ENCODE measurements around the gene ETS1.

ETS1 gene

DNA sequence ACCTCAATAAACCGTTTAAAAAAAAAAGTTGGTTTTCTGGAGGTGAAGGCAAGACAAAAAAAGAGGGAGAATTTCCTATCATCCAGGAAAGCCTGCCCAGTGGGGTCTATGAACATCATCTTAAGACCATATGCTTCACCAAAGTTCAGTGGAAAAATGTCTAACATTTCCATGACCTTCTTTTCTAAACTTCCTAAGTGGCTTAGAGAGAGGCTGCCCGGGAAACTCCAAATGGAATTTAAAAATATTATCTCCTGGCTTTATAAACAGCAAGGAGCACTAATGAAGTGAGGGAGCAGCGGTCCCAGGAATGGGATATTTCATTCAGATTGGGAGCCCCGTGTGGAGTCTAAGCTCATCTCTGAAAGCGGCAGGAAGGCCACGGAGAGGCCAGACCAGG, 46.9 kb downstream of the ETS1 start:
- DNase-seq (ENCODE audit: low spot score), result no peak

DNA sequence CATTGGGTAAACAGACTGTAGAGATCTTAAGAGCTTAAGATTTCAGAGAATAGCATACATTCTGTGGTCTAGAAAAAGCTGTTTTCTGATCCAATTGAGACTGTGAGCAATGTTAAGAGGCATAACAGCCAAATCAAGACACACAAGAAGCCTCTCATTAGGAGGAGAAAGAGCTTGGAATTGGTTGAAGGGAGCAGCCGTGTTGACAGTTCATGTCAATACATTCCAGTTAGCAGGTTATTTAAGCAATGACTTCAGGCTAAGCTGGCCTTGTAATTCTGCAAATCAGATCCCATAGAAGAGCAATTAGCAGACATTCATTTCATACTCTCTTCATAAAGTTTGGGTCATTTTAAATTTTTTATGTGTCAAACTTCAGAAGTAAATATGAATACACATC, 50.9 kb downstream of the ETS1 start:
- DNase-seq (ENCODE audit: low spot score), result no peak

DNA sequence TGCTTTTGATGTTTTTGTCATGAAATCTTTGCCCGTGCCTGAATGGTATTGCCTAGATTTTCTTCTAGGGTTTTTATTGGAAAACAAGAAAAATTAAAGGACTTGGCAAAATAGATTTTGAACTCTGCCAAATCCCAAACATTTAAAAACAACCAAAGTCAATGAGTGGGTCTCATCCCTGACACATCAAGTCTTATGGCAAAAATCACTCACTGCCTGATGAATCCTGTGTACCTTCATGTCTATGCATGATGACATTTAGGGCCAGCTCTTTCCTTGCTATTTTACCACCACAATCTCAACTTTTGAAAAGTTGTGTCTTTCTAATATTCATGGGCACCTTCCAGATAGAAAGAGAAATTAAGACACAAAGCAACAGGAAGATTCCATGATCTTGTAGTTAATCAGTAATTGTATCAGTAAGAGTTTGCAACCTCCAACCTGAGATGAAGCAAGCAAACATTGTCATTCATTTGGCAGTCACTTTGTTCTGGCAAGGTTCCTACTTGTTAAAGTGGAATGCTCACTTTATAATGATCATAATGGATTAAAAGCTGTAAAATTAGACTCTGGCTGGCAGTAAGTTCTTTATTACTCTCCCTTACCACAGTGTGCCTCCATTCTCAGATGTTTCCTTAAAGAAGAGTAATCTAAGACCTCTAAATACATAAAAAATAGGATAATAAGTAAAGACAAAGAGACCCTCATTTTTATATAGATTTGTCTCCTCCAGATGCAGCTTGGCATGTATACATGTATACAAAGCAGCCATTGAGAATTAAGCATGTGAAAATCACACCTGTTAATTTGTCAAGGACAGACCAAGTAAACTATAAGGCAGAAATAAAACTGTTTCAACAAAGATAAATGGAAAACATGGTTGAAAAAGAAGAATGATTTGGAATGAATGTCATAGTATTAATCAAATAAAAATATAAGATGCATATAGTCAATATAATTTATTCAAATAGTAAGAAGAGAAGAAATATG, 51.6 kb downstream of the ETS1 start:
- no peak for DNase-seq (ENCODE audit: low spot score)

DNA sequence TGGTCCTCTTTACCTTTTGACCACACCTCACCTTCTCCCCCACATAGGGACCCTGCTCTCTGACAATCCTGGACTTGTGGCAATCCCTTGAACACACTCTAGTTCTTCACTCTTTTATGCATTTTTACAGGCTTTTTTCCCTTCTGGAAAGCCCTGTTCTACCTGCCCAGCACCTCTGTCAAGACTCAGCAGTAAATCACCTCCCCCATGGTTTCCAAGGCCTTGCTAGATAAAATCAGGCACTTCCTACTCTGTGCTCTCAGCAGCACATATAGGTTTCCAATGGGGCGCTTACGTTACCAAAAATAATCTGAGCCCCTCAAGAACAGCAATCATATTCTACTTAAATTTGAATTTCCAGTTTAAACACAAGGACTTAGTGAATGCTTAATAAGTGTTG, 53.9 kb downstream of the ETS1 start:
- DNase-seq (ENCODE audit: low spot score), result no peak

DNA sequence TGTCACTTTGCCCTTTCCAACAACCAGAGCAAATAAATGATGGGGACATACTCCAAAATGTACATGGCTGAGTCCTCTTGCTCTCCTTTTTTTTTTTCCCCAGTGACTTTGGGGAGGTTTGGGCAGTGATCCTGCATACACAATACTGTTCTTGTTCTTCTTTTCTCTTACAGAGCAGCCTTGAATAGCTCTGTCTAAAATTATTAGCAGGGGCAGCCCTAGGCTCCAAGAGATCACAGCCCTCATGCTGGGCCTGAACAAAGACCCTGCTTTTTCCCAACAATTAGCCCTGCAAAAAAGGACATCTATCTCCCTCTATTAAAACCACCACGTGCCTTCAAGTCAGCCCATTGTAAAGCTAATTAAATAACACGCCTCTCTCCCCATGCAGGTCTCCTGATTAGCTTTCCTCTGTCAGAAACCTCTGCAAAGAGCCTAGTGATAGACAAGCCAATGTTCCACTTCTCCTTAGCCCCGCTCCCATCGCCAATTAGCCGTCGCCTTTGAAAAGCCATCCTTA, 54.7 kb downstream of the ETS1 start:
- no peak for DNase-seq (ENCODE audit: low spot score)

DNA sequence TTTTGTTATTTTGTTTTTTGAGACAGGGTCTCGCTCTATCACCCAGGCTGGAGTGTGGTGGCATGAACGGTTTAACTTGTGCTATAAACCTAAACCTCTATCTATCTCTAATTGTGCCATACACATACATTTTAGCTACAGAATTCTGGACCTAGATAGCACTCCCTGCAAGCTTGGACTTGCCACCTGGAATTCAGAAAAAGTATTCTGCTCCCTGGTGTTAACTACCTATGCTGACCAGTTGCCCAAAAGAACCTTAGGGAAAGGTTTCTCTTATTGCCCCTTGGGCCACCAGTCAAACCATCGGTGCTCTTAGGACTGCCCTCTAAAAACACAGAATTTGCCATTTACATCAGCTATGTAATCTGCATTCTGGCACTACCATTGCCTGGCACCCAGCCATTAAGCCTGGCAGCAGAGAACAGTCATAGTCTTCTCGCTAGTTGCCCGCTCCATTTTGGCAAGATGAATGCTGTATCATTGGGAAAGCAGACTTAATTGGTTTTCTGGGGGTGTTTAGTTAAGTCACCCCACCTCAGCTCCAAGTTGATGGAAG, 55.3 kb downstream of the ETS1 start:
- DNase-seq (ENCODE audit: low spot score), result no peak

DNA sequence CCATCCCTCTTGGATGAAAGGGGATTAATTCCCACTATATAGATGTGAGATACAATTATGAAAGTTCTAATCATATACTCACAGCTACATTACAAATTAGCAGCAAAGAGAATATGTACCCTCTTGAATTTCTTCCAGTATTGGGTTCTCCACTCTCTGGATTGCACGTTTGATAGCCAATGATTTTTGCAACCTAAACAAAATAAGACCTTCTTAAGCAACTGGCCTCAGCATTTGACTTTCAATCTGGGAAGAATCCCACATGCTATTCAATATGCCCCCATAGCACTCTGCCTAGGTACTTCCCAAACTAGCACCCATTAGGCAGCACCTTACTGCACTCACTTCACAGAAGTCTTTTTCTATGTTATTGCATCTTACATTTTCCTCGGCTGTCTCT, 55.8 kb downstream of the ETS1 start:
- DNase-seq (ENCODE audit: low spot score), result no peak

DNA sequence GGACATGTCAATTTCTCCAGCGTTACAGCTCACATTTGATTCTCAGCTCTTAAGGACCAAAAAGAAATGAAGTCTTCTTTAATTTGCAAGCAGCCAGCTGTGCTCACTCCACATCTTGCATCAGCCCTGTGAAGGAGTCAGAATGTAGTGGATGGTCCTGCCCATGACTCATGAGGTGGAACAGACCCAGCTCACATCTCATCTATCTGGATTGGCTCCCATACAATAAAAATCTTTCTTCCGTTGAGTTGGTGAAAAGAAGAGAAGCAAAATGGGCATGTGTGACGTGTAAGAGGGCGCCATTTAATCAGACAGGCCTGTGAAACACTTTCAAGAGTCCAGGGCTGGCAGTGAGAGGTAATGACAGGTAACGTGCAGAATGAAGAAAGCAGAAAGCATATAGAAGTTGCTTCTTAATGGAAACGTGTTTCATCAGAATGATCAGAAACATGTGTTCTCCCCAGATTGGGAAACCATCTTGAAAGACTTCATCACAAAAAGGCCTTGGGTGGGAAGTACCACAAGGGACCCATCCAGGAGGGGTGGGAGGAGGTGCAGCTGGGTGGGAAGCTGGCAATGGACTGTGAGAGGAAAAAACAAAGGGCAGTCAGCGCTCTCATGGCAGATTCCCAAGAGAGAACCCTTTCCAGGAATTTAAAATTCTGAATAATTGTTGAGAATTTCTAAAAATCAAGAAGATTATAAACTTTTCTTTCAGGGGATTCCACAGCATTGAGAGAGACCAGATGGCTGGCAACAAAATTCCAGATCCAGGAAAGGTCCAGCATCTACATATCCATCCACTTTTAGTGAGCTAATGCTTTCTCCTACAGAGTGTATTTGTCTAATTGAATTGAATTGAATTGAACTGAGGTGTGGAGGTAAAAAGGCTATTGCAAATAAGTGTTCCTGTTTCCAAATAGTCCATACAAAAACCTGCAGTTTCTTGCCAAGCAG, 57.0 kb downstream of the ETS1 start:
- DNase-seq (ENCODE audit: low spot score), result no peak

DNA sequence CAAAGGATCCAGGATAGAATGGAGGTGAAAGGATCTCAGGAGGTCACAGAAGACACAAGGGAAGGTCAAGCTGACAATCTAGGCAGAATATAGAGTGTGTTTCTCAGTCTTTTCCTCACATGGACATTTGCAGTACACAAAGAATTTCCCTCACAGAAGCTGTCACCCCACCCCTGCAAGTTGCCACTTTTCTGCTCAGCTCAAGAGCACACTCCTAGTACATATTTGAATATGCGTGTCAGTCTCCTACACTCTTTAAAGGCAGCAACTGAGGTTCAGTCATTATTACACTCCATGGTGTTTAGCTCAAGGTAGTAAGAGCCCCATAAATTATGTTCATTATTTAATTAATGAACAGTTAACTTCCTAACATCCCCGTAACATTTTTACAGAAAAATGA, 59.1 kb downstream of the ETS1 start:
- DNase-seq (ENCODE audit: low spot score), result no peak

DNA sequence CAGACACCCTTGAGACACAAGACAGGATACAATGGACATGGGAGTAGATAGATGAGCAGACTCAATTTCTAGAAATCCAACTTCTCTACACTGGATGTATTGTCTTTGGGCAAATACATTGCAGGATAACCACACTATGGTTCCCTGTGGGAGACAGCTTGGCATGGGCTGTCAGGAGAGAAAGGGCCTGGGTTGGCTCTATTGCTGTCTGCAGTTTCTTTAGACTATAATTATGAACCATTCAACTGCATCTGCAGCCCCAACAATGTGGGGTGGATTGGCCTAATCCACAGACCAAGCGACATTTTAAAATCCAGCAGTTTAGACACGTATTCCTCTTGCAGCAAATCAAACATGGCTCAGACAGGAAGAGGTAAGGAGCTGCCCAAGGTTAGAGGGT, 60.3 kb downstream of the ETS1 start:
- no peak for DNase-seq (ENCODE audit: low spot score)

DNA sequence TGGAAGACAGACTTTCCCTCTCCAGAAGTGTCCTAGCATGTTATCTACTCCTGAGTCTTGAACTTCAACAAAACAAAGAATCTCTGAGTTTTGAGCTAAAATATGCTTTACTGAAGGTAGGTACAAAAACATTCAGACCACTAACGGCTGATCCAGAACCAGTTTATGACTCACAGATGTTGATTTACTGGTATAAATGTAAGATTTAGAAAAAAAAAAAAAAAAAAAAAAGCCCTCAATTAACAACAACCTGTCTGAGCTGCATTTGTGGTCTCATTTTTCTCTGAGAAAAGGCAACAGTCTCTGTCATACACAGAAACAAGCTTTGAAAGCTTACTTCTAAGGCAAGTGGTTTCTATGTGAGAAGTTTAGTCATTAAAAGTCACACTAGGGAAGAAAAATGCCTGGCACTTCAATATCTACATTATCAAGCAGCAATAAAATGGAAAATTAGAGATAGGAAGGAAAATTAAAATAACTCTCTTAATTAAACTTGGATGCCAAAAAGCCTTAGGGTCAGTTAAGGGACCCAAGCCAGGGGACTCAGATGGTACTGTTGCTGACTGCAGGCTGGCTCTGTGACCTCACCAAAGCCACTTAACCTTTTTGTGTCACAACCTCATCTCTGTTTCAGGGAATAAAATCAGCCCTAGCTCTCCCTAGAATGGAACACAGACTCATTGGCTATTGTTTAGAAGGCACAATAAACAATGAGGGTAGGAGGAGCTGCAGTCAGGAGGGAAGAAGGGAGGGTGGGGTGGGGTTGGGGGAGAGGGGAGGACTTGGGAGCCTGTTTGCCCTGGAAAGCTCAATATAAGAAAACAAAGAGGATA, 61.7 kb downstream of the ETS1 start:
- no peak for DNase-seq (ENCODE audit: low spot score)

DNA sequence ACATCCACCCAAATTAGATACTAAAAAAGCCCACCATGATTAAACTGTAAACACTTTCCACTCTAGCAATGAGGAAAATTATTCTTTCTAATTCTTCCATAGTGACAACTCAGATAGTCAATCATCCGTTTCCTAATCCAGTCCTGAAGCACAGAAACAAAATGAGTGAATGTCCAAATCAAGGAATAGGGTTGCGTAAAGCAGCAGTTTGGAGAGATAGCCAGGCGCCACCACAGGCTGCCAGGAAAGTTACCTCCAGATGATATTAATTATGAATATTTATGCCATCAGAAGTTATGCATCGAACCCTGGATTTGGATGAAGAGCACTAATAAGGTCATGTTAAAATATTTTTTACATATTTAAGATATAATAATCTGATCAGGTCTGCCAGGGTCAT, 63.2 kb downstream of the ETS1 start:
- no peak for DNase-seq (ENCODE audit: low spot score)

DNA sequence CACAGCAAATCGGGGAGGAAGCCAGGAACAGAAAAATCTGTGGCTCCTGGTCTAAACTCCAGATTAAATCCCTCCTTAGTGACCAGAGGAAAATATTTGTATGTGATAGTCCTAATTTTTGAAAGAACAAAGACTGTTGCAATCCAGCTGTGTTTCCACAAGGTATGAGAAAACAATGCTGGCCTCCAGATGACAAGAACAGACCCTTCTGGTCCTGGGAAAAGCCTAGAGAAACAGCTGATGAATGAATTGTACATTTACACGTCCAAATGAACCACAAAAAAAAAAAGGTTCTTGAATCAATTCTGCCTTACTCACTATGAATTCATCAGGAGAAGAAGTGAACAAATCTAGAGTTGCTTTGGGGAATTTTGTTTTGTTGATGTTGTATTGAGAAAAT, 63.7 kb downstream of the ETS1 start:
- DNase-seq (ENCODE audit: low spot score), result no peak

DNA sequence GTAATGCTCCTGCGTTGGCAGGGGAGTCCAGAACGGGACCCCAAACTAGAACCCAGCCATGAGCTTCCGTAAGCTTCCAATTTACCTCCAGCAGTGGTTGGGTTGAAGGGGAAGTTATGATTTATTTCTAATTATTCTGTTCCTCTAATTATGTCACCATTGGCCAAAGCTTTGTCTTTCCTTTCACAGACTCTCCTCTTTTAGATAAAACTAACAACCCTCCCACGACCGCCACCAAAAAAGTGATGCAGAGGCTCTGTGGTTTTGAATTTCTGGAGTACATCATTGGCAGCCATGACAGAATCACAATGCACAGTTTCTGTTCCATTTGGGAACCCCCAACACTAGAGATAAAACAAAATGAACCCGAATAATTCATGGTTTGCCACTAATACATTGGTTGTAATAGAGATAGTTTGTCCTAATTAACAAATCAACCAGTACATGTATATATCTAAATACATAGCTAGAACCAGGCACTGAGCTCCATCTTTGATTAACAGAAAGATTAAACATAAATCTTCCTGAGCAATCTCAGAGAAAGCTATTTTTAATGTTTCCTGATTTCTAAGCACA, 64.3 kb downstream of the ETS1 start:
- no peak for DNase-seq (ENCODE audit: low spot score)

DNA sequence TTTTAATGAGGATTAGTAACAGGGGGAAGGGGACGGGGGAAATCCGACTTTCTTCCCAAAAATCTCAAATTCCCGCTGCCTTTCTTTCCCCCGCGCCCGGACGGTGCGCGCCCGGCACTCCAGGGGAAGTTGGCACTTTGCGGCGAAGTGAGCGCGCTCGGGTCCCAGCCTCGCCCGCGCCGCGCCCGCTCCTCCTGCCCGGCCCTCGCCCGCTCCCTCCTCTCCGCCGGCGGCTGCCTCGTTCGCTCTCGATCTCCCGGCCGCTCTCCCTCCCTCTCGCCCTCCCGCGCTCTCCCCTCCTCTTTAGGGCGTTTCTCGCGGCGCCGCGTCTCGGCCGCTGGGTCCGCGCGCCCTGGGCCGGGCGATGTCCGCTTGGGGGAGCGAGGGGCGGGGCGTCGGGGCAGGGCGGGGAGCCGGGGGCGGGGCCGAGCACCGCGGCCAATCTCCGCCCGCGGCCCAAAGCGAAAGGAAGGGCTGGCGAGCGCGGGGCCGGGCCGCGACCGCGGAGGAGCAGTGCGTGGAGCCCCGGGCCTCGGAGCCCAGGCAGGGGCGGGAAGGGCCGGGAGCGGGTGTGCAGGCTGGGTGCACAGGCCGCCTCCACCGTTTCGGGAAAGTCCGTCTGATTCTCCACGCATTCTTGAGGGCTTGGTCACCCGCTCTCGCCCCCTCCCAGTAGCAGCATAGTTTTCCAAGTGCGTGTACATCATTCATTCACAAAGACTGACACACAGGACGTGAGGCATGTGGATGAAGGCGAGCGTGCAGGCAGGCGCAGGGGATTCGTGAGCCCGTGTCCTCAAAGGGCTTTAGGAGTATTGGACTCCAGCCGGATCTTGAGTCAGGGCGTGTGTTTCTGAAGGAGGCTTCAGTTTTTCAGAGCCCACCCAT, 65.1 kb downstream of the ETS1 start:
- peak; percentile 90 for DNase-seq (ENCODE audit: low spot score)

DNA sequence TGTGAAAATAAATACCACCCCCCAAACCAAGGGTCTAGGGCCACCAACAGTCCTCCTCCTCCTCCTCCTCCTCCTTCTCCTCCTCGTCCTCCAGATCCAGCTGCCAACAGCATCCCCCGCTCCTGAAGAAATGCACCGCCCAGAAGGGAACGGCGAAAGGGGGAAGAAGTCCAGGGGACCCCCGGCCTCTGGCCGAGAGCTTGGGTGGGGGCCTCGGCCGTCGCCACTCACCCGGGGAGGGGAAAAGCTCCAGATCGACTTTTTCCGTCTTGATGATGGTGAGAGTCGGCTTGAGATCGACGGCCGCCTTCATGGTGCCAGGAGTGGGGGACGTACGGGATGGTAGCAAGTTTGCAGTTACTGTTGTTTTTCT, 65.7 kb downstream of the ETS1 start:
- DNase-seq (ENCODE audit: low spot score), result no peak

DNA sequence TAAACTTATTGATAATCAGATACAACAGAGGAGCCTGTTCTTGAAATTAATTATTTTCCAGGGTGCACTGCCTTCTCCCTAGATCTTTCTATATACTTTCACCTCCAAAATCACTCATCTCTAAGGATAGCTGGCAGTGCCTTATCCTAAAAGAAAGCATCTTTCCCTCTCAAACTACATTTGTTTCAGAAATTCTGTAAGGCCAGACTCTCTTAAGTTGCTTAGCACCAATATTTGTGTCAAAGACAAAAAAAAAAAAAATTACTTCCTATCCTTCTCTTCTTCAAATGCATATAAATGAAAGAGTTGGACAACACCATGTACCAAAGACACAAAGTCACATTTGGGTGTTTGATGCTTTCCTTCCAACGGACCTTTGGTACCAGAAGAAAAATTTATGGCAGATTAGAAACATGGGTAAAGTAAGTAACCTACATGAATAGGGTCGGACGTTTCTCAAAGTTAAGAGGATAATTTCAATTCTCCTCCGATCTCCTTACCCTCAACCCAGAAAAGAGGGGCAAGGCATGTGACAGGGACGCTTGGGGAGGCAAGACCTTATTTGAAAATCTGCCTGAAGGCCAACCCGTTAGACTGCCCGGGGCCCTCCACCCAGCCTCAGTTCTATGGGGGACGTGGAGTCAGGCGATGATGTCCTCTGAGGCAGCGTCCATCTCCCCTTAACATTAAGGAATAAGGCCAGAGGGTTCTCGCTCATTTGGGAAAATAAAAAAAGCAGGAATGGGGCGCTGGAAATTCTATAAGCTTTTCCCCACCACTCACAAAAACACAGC, 66.3 kb downstream of the ETS1 start:
- DNase-seq (ENCODE audit: low spot score), result no peak

DNA sequence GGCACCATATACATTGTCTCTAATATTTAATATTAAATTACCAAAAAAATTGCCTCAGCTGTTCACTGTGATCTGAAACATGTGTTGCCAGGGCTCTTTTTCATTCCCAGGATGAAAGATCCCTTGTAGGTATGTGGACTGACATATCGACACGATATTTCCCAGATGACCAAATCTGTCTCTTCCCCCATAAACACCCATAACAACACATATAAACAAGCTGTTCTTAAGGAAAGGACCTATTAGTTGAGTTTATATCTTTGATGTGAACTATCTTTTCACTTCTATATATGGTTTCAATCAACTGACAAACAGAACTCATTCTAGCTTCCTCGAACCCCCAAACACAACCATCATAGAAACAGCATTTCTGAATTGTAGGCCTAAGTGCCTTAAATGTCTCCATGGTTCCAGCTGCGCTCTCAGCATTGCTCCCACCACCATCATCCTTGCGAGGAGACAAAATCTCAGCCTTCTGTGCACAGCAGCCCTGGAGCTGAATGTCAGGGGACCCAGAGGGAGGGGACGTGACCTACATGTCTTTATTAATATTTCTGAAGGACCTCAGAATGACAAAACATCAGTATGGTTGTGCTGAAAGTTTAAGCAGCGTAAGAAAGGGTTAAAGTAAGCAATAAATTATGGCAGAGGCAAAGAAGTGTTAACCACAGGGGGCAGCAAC, 67.0 kb downstream of the ETS1 start:
- DNase-seq (ENCODE audit: low spot score), result no peak

DNA sequence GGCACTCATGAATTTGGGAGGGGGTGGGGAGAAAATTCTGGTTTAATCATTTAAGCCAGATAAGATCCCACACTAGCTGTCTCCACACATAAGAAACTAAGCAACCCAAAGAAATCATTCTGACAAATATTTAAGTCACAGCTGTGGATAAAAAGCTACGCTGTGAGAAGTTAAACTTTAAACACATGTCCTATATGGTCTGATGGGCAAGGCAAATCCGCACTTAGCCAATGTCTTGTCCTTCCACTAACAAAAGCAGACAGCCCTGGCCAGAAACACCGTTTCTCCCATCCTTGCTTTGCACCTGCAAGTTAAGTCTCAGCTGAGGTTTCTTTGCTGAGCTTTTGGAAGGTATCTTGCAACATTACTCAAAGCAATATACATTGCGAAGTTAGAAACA, 68.0 kb downstream of the ETS1 start:
- no peak for DNase-seq (ENCODE audit: low spot score)
